Osteoblast (primary cell): ENCODE results near the gene ELP4. TPM values are rescaled to one million over a fixed set of nuclear protein-coding genes. Genes with fewer than 3 reads are reported as not detected.
A peak's percentile ranks its signal among the peaks of the same experiment; 100 is the strongest.

Experiments used
- DNase-seq: peaks from one replicate; pipeline ENCODE4 v3.0.0; 2011; ENCODE audit warnings: low spot score, mixed read lengths; ENCODE audit not compliant: insufficient read length; ENCODE audit errors: missing footprints
- H2AFZ ChIP-seq: 2 replicates; pipeline ENCODE4 v1.6.0; 2011; ENCODE audit warnings: mild to moderate bottlenecking, low read length
- H3K27ac ChIP-seq: 2 replicates; pipeline ENCODE4 v1.5.1; 2011; ENCODE audit warnings: mild to moderate bottlenecking, low read depth, low read length, moderate library complexity
- H3K27me3 ChIP-seq: 2 replicates; pipeline ENCODE4 v1.6.0; 2012; ENCODE audit warnings: mild to moderate bottlenecking, control low read depth, inconsistent platforms, low read length, moderate library complexity; ENCODE audit not compliant: insufficient read depth
- H3K36me3 ChIP-seq: 2 replicates; pipeline ENCODE4 v1.5.1; 2011; ENCODE audit warnings: mild to moderate bottlenecking, low read length, control low read depth, moderate library complexity; ENCODE audit not compliant: insufficient read depth
- H3K4me1 ChIP-seq: 2 replicates; pipeline ENCODE4 v1.5.1; 2011; ENCODE audit warnings: mild to moderate bottlenecking, low read length, control low read depth, moderate library complexity; ENCODE audit not compliant: insufficient read depth
- H3K4me2 ChIP-seq: 2 replicates; pipeline ENCODE4 v1.6.0; 2011; ENCODE audit warnings: mild to moderate bottlenecking, low read length; ENCODE audit not compliant: insufficient read depth
- H3K4me3 ChIP-seq: fragments of 200-600 bp; sonication (generic); 3 replicates; pipeline ENCODE4 v1.5.1; 2012; ENCODE audit warnings: mild to moderate bottlenecking, low read length, inconsistent platforms; ENCODE audit not compliant: insufficient read depth
- H3K79me2 ChIP-seq: 2 replicates; pipeline ENCODE4 v1.6.0; 2012; ENCODE audit warnings: mild to moderate bottlenecking, low read length, control low read depth, inconsistent platforms; ENCODE audit not compliant: insufficient read depth
- H3K9me3 ChIP-seq: 2 replicates; pipeline ENCODE4 v1.5.1; 2011; ENCODE audit warnings: low read depth, low read length, control low read depth
- H4K20me1 ChIP-seq: 2 replicates; pipeline ENCODE4 v1.6.0; 2012; ENCODE audit warnings: mild to moderate bottlenecking, low read length, control low read depth; ENCODE audit not compliant: insufficient read depth
- CTCF ChIP-seq: IDR thresholded peaks from 2 replicates; pipeline ENCODE4 v1.5.1; 2011; ENCODE audit warnings: mild to moderate bottlenecking, low read depth, low read length, moderate library complexity; ENCODE audit errors: extremely low read depth
- total RNA-seq: library from RNA; depleted of rRNA; stranded (reverse); fragments of >200 nt; gene quantifications from 2 replicates; pipeline ENCODE4 v1.2.3, GENCODE V29; 2012

The ELP4 gene
- total RNA-seq, 1 donor, result 16.3 TPM

- H3K9me3 ChIP-seq, result no peaks in the 10 kb centered on the region
These were observed 282.5 kb downstream of the ELP4 start for GRCh38 chr11:31792036-31792435.

GRCh38 chr11:31792456-31792855 is 282.9 kb downstream of the ELP4 start:
- no peak for TF ChIP-seq CTCF
- H3K4me3 ChIP-seq, result no peak overlapping the region
- no peak overlapping the region for H2AFZ ChIP-seq
- H4K20me1 ChIP-seq, result no peaks in the 10 kb centered on the region
- H3K27ac ChIP-seq, result no peak overlapping the region
- DNase-seq, result peak; percentile 85
- H3K4me1 ChIP-seq, result no peaks in the 10 kb centered on the region
- no peaks in the 10 kb centered on the region for H3K36me3 ChIP-seq
- H3K79me2 ChIP-seq, result no peaks in the 10 kb centered on the region
- no peaks in the 10 kb centered on the region for H3K9me3 ChIP-seq
- H3K4me2 ChIP-seq, result no peak overlapping the region
- H3K27me3 ChIP-seq, result peaks cover 28% of the 10 kb centered on the region

More at GRCh38 chr11:31792036-31792435, 282.5 kb downstream of the ELP4 start:
- H4K20me1 ChIP-seq, result no peaks in the 10 kb centered on the region
- no peaks in the 10 kb centered on the region for H3K36me3 ChIP-seq
- H3K4me2 ChIP-seq, result no peak overlapping the region
- TF ChIP-seq CTCF, result no peak
- no peak overlapping the region for H3K4me3 ChIP-seq
- no peak for DNase-seq
- no peaks in the 10 kb centered on the region for H3K4me1 ChIP-seq
- peaks cover 24% of the 10 kb centered on the region for H3K27me3 ChIP-seq
- no peaks in the 10 kb centered on the region for H3K79me2 ChIP-seq
- H2AFZ ChIP-seq, result no peak overlapping the region
- H3K27ac ChIP-seq, result no peak overlapping the region

- no peak overlapping the region for H3K4me3 ChIP-seq
- no peaks in the 10 kb centered on the region for H4K20me1 ChIP-seq
- no peaks in the 10 kb centered on the region for H3K9me3 ChIP-seq
- no peaks in the 10 kb centered on the region for H3K36me3 ChIP-seq
- no peaks in the 10 kb centered on the region for H3K79me2 ChIP-seq
- H2AFZ ChIP-seq, result no peak overlapping the region
- H3K27ac ChIP-seq, result no peak overlapping the region
- no peaks in the 10 kb centered on the region for H3K4me1 ChIP-seq
- no peak for DNase-seq
- no peak overlapping the region for H3K4me2 ChIP-seq
- TF ChIP-seq CTCF, result no peak
- peaks cover 36% of the 10 kb centered on the region for H3K27me3 ChIP-seq
These were observed 283.7 kb downstream of the ELP4 start for GRCh38 chr11:31793264-31793663.

GRCh38 chr11:31794548-31794947 is 285.0 kb downstream of the ELP4 start:
- no peak for TF ChIP-seq CTCF
- no peak overlapping the region for H3K4me2 ChIP-seq
- no peaks in the 10 kb centered on the region for H3K36me3 ChIP-seq
- no peak for DNase-seq
- peaks cover 49% of the 10 kb centered on the region for H3K27me3 ChIP-seq
- H3K4me3 ChIP-seq, result no peak overlapping the region
- no peak overlapping the region for H2AFZ ChIP-seq
- H3K79me2 ChIP-seq, result no peaks in the 10 kb centered on the region
- no peaks in the 10 kb centered on the region for H3K9me3 ChIP-seq
- H3K4me1 ChIP-seq, result peaks cover 7% of the 10 kb centered on the region
- no peaks in the 10 kb centered on the region for H4K20me1 ChIP-seq
- no peak overlapping the region for H3K27ac ChIP-seq
